ENCODE measurements around the gene TBX20.

Gene TBX20

GRCh38 chr7:35267411-35267810, 13.5 kb upstream of the TBX20 start (continued):
- no peak for TF ChIP-seq TCF4 (CRISPR knock-in tag; IDR thresholded peaks at IDR 0.05; ENCODE audit: borderline replicate concordance)

GRCh38 chr7:35263396-35263795, 9.5 kb upstream of the TBX20 start:
- no peak for ATAC-seq
- TF ChIP-seq POU6F1 (CRISPR knock-in tag; IDR thresholded peaks at IDR 0.05; ENCODE audit: borderline replicate concordance, low read depth) (no peak), ZNF8 (CRISPR knock-in tag; IDR thresholded peaks at IDR 0.05) (no peak), ISL1 (CRISPR knock-in tag; IDR thresholded peaks at IDR 0.05) (no peak), SNAI2 (CRISPR knock-in tag; IDR thresholded peaks at IDR 0.05) (no peak), TCF4 (CRISPR knock-in tag; IDR thresholded peaks at IDR 0.05; ENCODE audit: borderline replicate concordance) (no peak), PPARA (CRISPR knock-in tag; IDR thresholded peaks at IDR 0.05; ENCODE audit: borderline replicate concordance) (no peak), ZFP3 (CRISPR knock-in tag; IDR thresholded peaks at IDR 0.05) (no peak), TSHZ2 (CRISPR knock-in tag; IDR thresholded peaks at IDR 0.05) (no peak), OSR1 (CRISPR knock-in tag; IDR thresholded peaks at IDR 0.05) (no peak), PATZ1 (CRISPR knock-in tag; IDR thresholded peaks at IDR 0.05; ENCODE audit: borderline replicate concordance) (no peak), CREB5 (CRISPR knock-in tag; IDR thresholded peaks at IDR 0.05; ENCODE audit: low read depth) (no peak), ESRRG (CRISPR knock-in tag; IDR thresholded peaks at IDR 0.05) (no peak), ZC3H10 (CRISPR knock-in tag; IDR thresholded peaks at IDR 0.05) (no peak), RARB (CRISPR knock-in tag; IDR thresholded peaks at IDR 0.05) (no peak), BACH2 (CRISPR knock-in tag; IDR thresholded peaks at IDR 0.05; ENCODE audit: borderline replicate concordance) (no peak), ZNF565 (CRISPR knock-in tag; conservative IDR thresholded peaks at IDR 0.05; ENCODE audit: low read depth) (no peak), ARNTL (CRISPR knock-in tag; IDR thresholded peaks at IDR 0.05; ENCODE audit: borderline replicate concordance, low read depth) (no peak), GLIS3 (CRISPR knock-in tag; IDR thresholded peaks at IDR 0.05) (no peak), TOX (CRISPR knock-in tag; IDR thresholded peaks at IDR 0.05; ENCODE audit: borderline replicate concordance) (no peak)

- ATAC-seq: no peak
- no peak for TF ChIP-seq TSHZ2 (CRISPR knock-in tag; IDR thresholded peaks at IDR 0.05)
- no peak for TF ChIP-seq ZFP30 (CRISPR knock-in tag; IDR thresholded peaks at IDR 0.05)
- TF ChIP-seq CSRNP3 (CRISPR knock-in tag; IDR thresholded peaks at IDR 0.05): no peak
- no peak for TF ChIP-seq TCF4 (CRISPR knock-in tag; IDR thresholded peaks at IDR 0.05; ENCODE audit: borderline replicate concordance)
- no peak for TF ChIP-seq CREB5 (CRISPR knock-in tag; IDR thresholded peaks at IDR 0.05; ENCODE audit: low read depth)
- TF ChIP-seq ISL1 (CRISPR knock-in tag; IDR thresholded peaks at IDR 0.05): no peak
- TF ChIP-seq ARNTL (CRISPR knock-in tag; IDR thresholded peaks at IDR 0.05; ENCODE audit: borderline replicate concordance, low read depth): no peak
- no peak for TF ChIP-seq GLIS3 (CRISPR knock-in tag; IDR thresholded peaks at IDR 0.05)
- TF ChIP-seq CSDC2 (CRISPR knock-in tag; IDR thresholded peaks at IDR 0.05): no peak
- no peak for TF ChIP-seq SNAI2 (CRISPR knock-in tag; IDR thresholded peaks at IDR 0.05)
- TF ChIP-seq BACH2 (CRISPR knock-in tag; IDR thresholded peaks at IDR 0.05; ENCODE audit: borderline replicate concordance): no peak
- no peak for TF ChIP-seq OSR1 (CRISPR knock-in tag; IDR thresholded peaks at IDR 0.05)
- TF ChIP-seq ZC3H10 (CRISPR knock-in tag; IDR thresholded peaks at IDR 0.05): no peak
These were observed 7.8 kb upstream of the TBX20 start for GRCh38 chr7:35261476-35262285.
